ENCODE measurements around the gene NRP1.
A peak's percentile ranks its signal among the peaks of the same experiment; 100 is the strongest.

NRP1 gene

DNA sequence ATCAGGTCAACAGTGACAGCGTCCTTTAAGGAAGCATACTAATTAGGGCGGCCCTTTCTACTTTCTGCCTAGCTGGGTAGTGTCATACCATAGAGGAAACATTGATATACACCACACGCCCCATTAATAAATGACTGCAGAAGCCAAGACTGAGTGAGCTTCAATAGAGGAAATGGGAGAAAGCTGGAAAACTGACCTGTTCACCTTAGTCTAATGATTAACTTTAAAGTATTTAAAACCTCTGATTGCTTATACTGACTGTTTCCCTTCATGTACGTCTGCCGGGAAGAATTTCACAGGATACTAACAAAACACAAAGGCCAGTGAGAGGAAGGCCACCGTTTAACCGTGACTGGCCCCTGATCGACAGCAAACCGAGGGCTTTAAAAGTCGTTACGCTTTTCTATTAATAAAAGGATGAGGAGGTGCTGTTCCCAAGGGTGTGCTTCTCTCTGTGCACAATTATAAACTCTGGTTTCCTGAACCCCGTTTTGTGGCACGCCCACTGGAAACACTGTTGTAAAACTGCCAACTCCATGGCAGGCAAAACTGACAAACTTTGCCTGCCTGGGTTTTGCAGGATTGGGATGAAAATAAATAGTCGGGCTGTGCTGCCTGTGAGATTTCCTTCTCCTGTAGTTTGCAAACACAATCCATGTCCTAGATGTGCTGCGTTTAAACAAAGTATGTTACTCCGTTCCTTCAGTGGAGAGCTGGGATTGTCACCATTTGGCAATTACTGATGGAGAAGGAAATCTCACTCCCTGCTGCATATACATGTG lies 137.6 kb downstream of the NRP1 start:
- ChIA-PET POLR2A (no interaction called here), CTCF (no interaction called here)
- TF ChIP-seq, protein P1, sequence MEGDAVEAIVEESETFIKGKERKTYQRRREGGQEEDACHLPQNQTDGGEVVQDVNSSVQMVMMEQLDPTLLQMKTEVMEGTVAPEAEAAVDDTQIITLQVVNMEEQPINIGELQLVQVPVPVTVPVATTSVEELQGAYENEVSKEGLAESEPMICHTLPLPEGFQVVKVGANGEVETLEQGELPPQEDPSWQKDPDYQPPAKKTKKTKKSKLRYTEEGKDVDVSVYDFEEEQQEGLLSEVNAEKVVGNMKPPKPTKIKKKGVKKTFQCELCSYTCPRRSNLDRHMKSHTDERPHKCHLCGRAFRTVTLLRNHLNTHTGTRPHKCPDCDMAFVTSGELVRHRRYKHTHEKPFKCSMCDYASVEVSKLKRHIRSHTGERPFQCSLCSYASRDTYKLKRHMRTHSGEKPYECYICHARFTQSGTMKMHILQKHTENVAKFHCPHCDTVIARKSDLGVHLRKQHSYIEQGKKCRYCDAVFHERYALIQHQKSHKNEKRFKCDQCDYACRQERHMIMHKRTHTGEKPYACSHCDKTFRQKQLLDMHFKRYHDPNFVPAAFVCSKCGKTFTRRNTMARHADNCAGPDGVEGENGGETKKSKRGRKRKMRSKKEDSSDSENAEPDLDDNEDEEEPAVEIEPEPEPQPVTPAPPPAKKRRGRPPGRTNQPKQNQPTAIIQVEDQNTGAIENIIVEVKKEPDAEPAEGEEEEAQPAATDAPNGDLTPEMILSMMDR (IDR thresholded peaks at IDR 0.05; ENCODE audit: control extremely low read depth, extremely low read depth, low read depth, missing control alignments), result no peak
- DNase-seq (ENCODE audit: extremely low spot score), result no peak

DNA sequence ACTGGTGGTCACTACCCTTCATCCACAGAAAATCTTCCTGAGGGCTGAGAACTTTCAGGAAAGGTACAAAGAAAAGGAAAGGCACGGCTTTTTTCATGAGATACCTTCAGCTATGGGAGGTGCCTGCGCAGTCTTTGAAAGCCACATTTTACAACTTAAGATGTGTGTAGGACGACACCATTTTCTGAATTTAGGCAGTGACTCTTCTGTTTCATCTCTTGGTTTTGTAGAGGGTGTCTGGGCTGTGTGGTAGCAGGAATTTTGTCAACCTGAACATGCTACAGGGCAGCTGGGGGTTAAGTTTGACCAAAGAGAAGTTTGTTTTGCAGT lies 138.1 kb downstream of the NRP1 start:
- POLR2A ChIA-PET, result no interaction called here
- TF ChIP-seq, protein P1 (IDR thresholded peaks at IDR 0.05; ENCODE audit: control extremely low read depth, extremely low read depth, low read depth, missing control alignments), result no peak
- CTCF ChIA-PET, result no interaction called here
- no peak for DNase-seq (ENCODE audit: extremely low spot score)

GRCh38 chr10:33195608-33196376 lies 138.7 kb downstream of the NRP1 start:
- DNase-seq (ENCODE audit: extremely low spot score), result no peak
- TF ChIP-seq, protein P1 (IDR thresholded peaks at IDR 0.05; ENCODE audit: control extremely low read depth, extremely low read depth, low read depth, missing control alignments), result no peak
- CTCF ChIA-PET, result interaction anchor here (1.0 kb wide), 1 partner anchor 1443 kb away, joined by 3 read pairs; no protein-coding TSS in a partner anchor
- POLR2A ChIA-PET, result no interaction called here

GRCh38 chr10:33193701-33194521 lies 140.6 kb downstream of the NRP1 start:
- no peak for DNase-seq (ENCODE audit: extremely low spot score)
- POLR2A ChIA-PET, result no interaction called here
- CTCF ChIA-PET, result interaction anchor here (0.7 to 2.1 kb wide), 15 partner anchors 8 to 1724 kb away, joined by 3 to 14 read pairs (median 4); no protein-coding TSS in a partner anchor
- TF ChIP-seq, protein P1 (IDR thresholded peaks at IDR 0.05; ENCODE audit: control extremely low read depth, extremely low read depth, low read depth, missing control alignments), result no peak

DNA sequence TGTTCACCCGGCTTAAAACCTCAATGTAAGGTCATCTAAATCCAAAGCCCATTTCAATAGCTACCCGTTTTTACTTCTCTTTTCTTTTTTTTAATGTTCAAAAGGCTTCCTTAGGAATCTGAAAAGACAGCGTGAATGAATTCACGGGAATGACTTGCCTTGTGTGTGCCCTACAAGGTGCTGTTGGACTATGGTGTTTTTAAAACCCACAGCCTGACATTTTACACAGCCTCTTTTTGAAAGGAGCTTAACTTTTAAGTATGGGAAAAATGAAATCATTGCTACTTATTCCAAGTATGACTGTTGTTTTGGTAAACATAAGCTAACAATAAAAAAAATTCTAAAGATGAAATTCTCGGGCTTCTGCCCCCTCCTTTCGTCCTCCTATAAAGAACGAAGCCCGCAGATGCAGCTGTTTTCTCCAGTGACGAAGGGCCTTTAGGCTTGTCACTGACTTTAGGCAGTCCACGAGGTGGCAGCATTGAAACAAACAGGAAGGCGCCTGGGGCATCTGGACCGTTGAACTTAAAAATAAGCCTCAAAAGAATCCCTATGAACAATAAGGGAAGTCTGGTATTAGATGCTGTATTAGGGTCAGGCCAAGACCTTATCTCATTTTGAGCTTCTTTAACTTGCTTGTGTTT lies 141.3 kb downstream of the NRP1 start:
- peak; percentile 55 for DNase-seq (ENCODE audit: extremely low spot score)
- CTCF ChIA-PET, result interaction anchor here (0.7 to 2.1 kb wide), 18 partner anchors 9 to 1725 kb away, joined by 3 to 14 read pairs (median 4); no protein-coding TSS in a partner anchor
- TF ChIP-seq, protein P1 (IDR thresholded peaks at IDR 0.05; ENCODE audit: control extremely low read depth, extremely low read depth, low read depth, missing control alignments), result peak; percentile 62
- POLR2A ChIA-PET, result no interaction called here

DNA sequence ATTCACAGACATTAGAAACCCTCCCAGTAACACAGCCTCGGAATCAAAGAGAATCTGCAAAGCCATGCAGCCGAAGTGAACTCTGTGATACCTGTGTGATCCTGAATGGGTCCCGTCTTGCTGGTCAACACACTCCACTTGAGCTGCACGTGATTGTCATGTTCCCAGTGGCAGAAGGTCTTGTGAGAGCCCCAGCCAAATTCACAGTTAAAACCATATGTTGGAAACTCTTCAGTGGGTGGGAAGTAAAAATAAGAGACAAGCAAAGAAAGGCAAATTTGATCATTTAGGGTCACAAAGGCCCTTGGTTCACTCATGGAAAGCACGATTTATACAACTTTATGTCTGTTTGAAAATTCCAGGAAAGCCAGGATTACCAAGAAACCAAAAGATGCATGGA lies 142.3 kb downstream of the NRP1 start:
- no peak for DNase-seq (ENCODE audit: extremely low spot score)
- ChIA-PET POLR2A (no interaction called here), CTCF (interaction anchor here (2.1 kb wide), 1 partner anchor 1446 kb away, joined by 14 read pairs; no protein-coding TSS in a partner anchor)
- TF ChIP-seq, protein P1 (IDR thresholded peaks at IDR 0.05; ENCODE audit: control extremely low read depth, extremely low read depth, low read depth, missing control alignments), result no peak

All from GM10248 (cell line).